Liver (tissue), 9 donors: ENCODE data around the gene DST. TPM values are rescaled to one million over a fixed set of nuclear protein-coding genes. Genes with fewer than 3 reads are reported as not detected.

Experiments used
- DNase-seq: peaks from one replicate; pipeline ENCODE4 v3.0.0-alpha.2; 2017; ENCODE audit warnings: low spot score
- H3K27ac ChIP-seq, 2 donors: one replicate each; pipeline ENCODE4 v1.7.0; 2013; ENCODE audit warnings: inconsistent platforms in 2 of 2, low read length in 2 of 2, control low read depth in 1 of 2, low read depth in 1 of 2, mild to moderate bottlenecking in 1 of 2
- H3K27me3 ChIP-seq, 4 donors: one replicate each; pipeline versions ENCODE4 v1.6.1 to v1.7.0; 2013; ENCODE audit warnings: low read length in 3 of 4, inconsistent platforms in 1 of 4, mild to moderate bottlenecking in 1 of 4, moderate library complexity in 1 of 4; ENCODE audit not compliant: control insufficient read depth in 4 of 4, insufficient read depth in 4 of 4
- H3K36me3 ChIP-seq, 4 donors: one replicate each; pipeline versions ENCODE4 v1.6.1 to v1.7.0; 2013; ENCODE audit warnings: low read length in 3 of 4, mild to moderate bottlenecking in 3 of 4, low read depth in 1 of 4, moderate library complexity in 1 of 4; ENCODE audit not compliant: control insufficient read depth in 4 of 4, insufficient read depth in 3 of 4
- H3K4me1 ChIP-seq, 4 donors: one replicate each; pipeline versions ENCODE4 v1.6.1 to v1.7.0; 2013; ENCODE audit warnings: low read length in 3 of 4, mild to moderate bottlenecking in 3 of 4, moderate library complexity in 1 of 4; ENCODE audit not compliant: control insufficient read depth in 4 of 4, insufficient read depth in 4 of 4
- H3K4me3 ChIP-seq, 3 donors: one replicate each; pipeline versions ENCODE4 v1.6.1 to v1.7.0; 2013; ENCODE audit warnings: low read length in 3 of 3, control low read depth in 1 of 3, low read depth in 1 of 3, mild to moderate bottlenecking in 1 of 3
- H3K9ac ChIP-seq, 2 donors: one replicate each; pipeline ENCODE4 v1.7.0; 2013; ENCODE audit warnings: low read length in 2 of 2, mild to moderate bottlenecking in 2 of 2, moderate library complexity in 2 of 2, control low read depth in 1 of 2, low read depth in 1 of 2
- H3K9me3 ChIP-seq, 4 donors: one replicate each; pipeline versions ENCODE4 v1.6.1 to v1.7.0; 2013; ENCODE audit warnings: low read length in 3 of 4; ENCODE audit not compliant: control insufficient read depth in 4 of 4
- ATF3 ChIP-seq: IDR thresholded peaks from 2 replicates; pipeline ENCODE4 v1.6.1; 2016; ENCODE audit warnings: antibody characterized with exemption
- CTCF ChIP-seq: fragments of 150-350 bp; IDR thresholded peaks from 2 replicates; pipeline ENCODE4 v1.5.1; 2017; ENCODE audit warnings: improper control_type of control experiment, low read depth, low read length; ENCODE audit not compliant: missing input control
- EGR1 ChIP-seq, 2 donors: IDR thresholded peaks; 2 replicates each; pipeline ENCODE4 v1.6.1; 2016 to 2018; ENCODE audit warnings: antibody characterized with exemption in 2 of 2, low read depth in 2 of 2
- HNF4A ChIP-seq, 2 donors: conservative IDR thresholded peaks; 2 replicates each; pipeline ENCODE4 v1.6.1; 2016; ENCODE audit warnings: antibody characterized with exemption in 2 of 2, mild to moderate bottlenecking in 2 of 2
- HNF4G ChIP-seq: IDR thresholded peaks from 2 replicates; pipeline ENCODE4 v1.6.1; 2016; ENCODE audit warnings: antibody characterized with exemption
- JUND ChIP-seq, 2 donors: IDR thresholded peaks; 2 replicates each; pipeline ENCODE4 v1.6.1; 2016; ENCODE audit warnings: antibody characterized with exemption in 2 of 2
- NR2F2 ChIP-seq: IDR thresholded peaks from 2 replicates; pipeline ENCODE4 v1.6.1; 2016; ENCODE audit warnings: antibody characterized with exemption
- RAD21 ChIP-seq, 2 donors: IDR thresholded peaks; 2 replicates each; pipeline ENCODE4 v1.6.1; 2016; ENCODE audit warnings: antibody characterized with exemption in 2 of 2, mild to moderate bottlenecking in 2 of 2
- RXRA ChIP-seq, 2 donors: IDR thresholded peaks; 2 replicates each; pipeline ENCODE4 v1.6.1; 2017 to 2018; ENCODE audit warnings: antibody characterized with exemption in 2 of 2, mild to moderate bottlenecking in 1 of 2
- SP1 ChIP-seq: IDR thresholded peaks from 2 replicates; pipeline ENCODE4 v1.6.1; 2018; ENCODE audit warnings: antibody characterized with exemption, mild to moderate bottlenecking
- TAF1 ChIP-seq: conservative IDR thresholded peaks from 2 replicates; pipeline ENCODE4 v1.6.1; 2016; ENCODE audit warnings: antibody characterized with exemption, mild to moderate bottlenecking
- YY1 ChIP-seq: IDR thresholded peaks from 2 replicates; pipeline ENCODE4 v1.6.1; 2016; ENCODE audit warnings: antibody characterized with exemption, mild to moderate bottlenecking
- WGBS: extraction: QIAGEN DNeasy Blood & Tissue Kit; methylation state at CpG from one replicate; pipeline ENCODE4 v1.1.7; 2013; 5-methylcytosine and 5-hydroxymethylcytosine counted together
- polyA plus RNA-seq, 2 donors: library from polyadenylated mRNA; stranded (reverse) in 1 of 2; unstranded in 1 of 2; fragments of 200-250 nt in 1 of 2; fragments of >200 nt in 1 of 2; fragmentation: Nextera tagmentation in 1 of 2; extraction: Ambion mirVana in 1 of 2; gene quantifications; one replicate each; pipeline versions ENCODE4 v1.2.1 to v1.2.3, GENCODE V29; 2013 to 2015
- total RNA-seq, 2 donors: library from RNA; depleted of rRNA; stranded (reverse); fragments of >200 nt; gene quantifications; one replicate each; pipeline ENCODE4 v1.2.3, GENCODE V29; 2014
- TF ChIP-seq, protein P1 (sequence below): IDR thresholded peaks from 2 replicates; pipeline ENCODE4 v1.6.1; 2016; ENCODE audit warnings: antibody characterized with exemption
- TF ChIP-seq, protein P2 (sequence below): IDR thresholded peaks from 2 replicates; pipeline ENCODE4 v1.6.1; 2016; ENCODE audit warnings: antibody characterized with exemption, mild to moderate bottlenecking
- TF ChIP-seq, protein P3 (sequence below): IDR thresholded peaks from 2 replicates; pipeline ENCODE4 v1.6.1; 2016; ENCODE audit warnings: antibody characterized with exemption
- donor health status: healthy.
- donor health status: healthy.
- donor health status: healthy.
- donor health status: healthy.
- donor health status: healthy.

Gene DST
- total and polyA plus RNA-seq, 4 donors, result 30.5 to 234 (median 86.7) TPM

DNA sequence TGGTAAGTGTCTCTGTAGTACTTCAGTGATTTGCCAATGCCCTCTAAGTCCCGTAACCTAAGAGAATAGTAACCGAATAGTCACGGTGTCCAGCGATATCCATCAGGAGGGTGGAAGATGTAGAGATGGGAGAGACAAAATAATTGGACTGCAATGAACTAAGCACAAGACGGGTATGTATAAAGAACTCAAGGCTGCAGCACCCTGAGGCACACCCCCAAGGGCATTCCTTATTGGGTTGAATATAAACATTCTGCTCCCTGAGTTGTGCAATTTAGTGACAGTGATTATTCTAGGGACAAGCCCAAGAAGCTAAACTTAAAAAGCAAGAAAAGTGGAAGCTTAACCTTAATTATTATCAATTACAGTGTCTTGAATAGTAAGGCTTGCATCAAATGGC is 14.6 kb downstream of the DST start:
- Histone ChIP-seq H3K4me1 (peaks cover 0 to 10% (median 3%) of the 10 kb centered on the region in 4 donors), H3K27ac (no peak overlapping the region), H3K4me3 (no peak overlapping the region), H3K36me3 (peaks cover 2 to 78% (median 57%) of the 10 kb centered on the region in 4 donors), H3K9ac (no peak overlapping the region), H3K27me3 (no peaks in the 10 kb centered on the region), H3K9me3 (no peaks in the 10 kb centered on the region)
- TF ChIP-seq, protein P1, sequence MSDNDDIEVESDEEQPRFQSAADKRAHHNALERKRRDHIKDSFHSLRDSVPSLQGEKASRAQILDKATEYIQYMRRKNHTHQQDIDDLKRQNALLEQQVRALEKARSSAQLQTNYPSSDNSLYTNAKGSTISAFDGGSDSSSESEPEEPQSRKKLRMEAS, result no peak
- TF ChIP-seq, protein P2, sequence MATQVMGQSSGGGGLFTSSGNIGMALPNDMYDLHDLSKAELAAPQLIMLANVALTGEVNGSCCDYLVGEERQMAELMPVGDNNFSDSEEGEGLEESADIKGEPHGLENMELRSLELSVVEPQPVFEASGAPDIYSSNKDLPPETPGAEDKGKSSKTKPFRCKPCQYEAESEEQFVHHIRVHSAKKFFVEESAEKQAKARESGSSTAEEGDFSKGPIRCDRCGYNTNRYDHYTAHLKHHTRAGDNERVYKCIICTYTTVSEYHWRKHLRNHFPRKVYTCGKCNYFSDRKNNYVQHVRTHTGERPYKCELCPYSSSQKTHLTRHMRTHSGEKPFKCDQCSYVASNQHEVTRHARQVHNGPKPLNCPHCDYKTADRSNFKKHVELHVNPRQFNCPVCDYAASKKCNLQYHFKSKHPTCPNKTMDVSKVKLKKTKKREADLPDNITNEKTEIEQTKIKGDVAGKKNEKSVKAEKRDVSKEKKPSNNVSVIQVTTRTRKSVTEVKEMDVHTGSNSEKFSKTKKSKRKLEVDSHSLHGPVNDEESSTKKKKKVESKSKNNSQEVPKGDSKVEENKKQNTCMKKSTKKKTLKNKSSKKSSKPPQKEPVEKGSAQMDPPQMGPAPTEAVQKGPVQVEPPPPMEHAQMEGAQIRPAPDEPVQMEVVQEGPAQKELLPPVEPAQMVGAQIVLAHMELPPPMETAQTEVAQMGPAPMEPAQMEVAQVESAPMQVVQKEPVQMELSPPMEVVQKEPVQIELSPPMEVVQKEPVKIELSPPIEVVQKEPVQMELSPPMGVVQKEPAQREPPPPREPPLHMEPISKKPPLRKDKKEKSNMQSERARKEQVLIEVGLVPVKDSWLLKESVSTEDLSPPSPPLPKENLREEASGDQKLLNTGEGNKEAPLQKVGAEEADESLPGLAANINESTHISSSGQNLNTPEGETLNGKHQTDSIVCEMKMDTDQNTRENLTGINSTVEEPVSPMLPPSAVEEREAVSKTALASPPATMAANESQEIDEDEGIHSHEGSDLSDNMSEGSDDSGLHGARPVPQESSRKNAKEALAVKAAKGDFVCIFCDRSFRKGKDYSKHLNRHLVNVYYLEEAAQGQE, result no peak
- no peak for TF ChIP-seq EGR1 (IDR thresholded peaks at IDR 0.05; ENCODE audit: low read depth in 2 of 2)
- TF ChIP-seq JUND (IDR thresholded peaks at IDR 0.05), result no peak
- TF ChIP-seq YY1, result no peak
- TF ChIP-seq TAF1, result no peak
- TF ChIP-seq, protein P3, sequence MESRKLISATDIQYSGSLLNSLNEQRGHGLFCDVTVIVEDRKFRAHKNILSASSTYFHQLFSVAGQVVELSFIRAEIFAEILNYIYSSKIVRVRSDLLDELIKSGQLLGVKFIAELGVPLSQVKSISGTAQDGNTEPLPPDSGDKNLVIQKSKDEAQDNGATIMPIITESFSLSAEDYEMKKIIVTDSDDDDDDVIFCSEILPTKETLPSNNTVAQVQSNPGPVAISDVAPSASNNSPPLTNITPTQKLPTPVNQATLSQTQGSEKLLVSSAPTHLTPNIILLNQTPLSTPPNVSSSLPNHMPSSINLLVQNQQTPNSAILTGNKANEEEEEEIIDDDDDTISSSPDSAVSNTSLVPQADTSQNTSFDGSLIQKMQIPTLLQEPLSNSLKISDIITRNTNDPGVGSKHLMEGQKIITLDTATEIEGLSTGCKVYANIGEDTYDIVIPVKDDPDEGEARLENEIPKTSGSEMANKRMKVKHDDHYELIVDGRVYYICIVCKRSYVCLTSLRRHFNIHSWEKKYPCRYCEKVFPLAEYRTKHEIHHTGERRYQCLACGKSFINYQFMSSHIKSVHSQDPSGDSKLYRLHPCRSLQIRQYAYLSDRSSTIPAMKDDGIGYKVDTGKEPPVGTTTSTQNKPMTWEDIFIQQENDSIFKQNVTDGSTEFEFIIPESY, result no peak
- no peak for TF ChIP-seq HNF4G
- TF ChIP-seq ATF3, result no peak
- TF ChIP-seq RAD21 (IDR thresholded peaks at IDR 0.05), result no peak
- no peak for TF ChIP-seq NR2F2
- TF ChIP-seq SP1, result no peak
- WGBS, result 95% methylated on average over 5 of the region's 5 CpGs
- no peak for DNase-seq

GRCh38 chr6:56625356-56625755 is 17.3 kb downstream of the DST start:
- no peak for DNase-seq
- H3K36me3 ChIP-seq, result peaks cover 5 to 78% (median 49%) of the 10 kb centered on the region in 4 donors
- H3K9ac ChIP-seq, result no peak overlapping the region
- H3K9me3 ChIP-seq, result no peaks in the 10 kb centered on the region
- 91% methylated on average over 6 of the region's 6 CpGs for WGBS
- H3K4me3 ChIP-seq, result no peak overlapping the region
- H3K4me1 ChIP-seq, result peaks cover 0 to 10% (median 3%) of the 10 kb centered on the region in 4 donors
- H3K27me3 ChIP-seq, result no peaks in the 10 kb centered on the region
- TF ChIP-seq TAF1 (no peak), NR2F2 (no peak), SP1 (no peak)
- no peak overlapping the region for H3K27ac ChIP-seq

DNA sequence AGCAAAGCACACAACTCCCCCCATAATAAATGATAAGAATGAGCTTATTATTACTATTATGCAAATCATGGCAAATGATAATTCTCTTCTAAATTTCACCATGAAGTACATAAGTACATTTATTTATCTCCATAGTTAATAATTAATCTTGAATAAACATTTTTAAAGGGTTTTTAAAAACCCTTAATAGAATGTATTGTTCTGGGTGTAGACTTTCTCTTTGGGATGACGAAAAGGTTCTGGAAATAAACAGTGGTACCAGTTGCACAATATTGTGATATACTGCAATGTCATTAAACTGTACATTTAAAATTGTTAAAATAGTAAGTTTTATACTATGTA is 18.0 kb downstream of the DST start:
- peaks cover 7 to 76% (median 52%) of the 10 kb centered on the region in 4 donors for H3K36me3 ChIP-seq
- 48% methylated on average over 1 of the region's 1 CpG for WGBS
- peaks cover 0 to 10% (median 3%) of the 10 kb centered on the region in 4 donors for H3K4me1 ChIP-seq
- no peaks in the 10 kb centered on the region for H3K9me3 ChIP-seq
- no peaks in the 10 kb centered on the region for H3K27me3 ChIP-seq
- TF ChIP-seq CTCF (no peak), RAD21 (IDR thresholded peaks at IDR 0.05) (no peak), HNF4A (conservative IDR thresholded peaks at IDR 0.05) (peak in 1 of 2 donors; percentile 0), JUND (IDR thresholded peaks at IDR 0.05) (no peak), RXRA (IDR thresholded peaks at IDR 0.05) (peak in 1 of 2 donors; percentile 1)
- TF ChIP-seq, protein P1, result no peak
- DNase-seq, result no peak
- H3K9ac ChIP-seq, result no peak overlapping the region
- H3K27ac ChIP-seq, result peak overlapping the region in 1 of 2 donors; percentile 39
- no peak overlapping the region for H3K4me3 ChIP-seq
